Measurements from ENCODE around the gene AVEN. TPM values are rescaled to one million over a fixed set of nuclear protein-coding genes. Genes with fewer than 3 reads are reported as not detected.

Gene AVEN
- total and polyA plus RNA-seq, 9 of the 15 experiments (the other 6 are each of a cell fraction or from before 2014, with no cell fraction given) = 1.5 to 6.4 (median 4.7) TPM

DNA sequence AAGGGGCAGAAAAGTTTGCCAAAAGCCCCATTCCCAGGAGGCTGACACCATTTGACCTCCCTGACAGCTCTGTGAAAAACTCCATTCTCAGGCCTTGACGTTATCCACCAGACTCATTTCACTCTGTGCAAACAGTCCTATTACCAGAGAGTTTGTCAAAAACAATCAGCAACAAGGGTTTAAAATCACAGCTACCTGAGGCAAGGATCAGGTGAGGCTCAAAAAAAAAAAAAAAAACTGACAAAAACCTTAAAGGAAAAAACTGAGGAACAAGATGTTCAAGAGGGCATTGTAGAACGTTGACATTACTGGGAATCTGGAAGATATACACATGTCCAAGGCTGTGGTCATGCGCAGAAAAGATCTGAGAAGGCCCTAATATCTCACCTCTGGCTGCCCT lies 11.4 kb downstream of the AVEN start (continued):
- TF ChIP-seq, protein P1, sequence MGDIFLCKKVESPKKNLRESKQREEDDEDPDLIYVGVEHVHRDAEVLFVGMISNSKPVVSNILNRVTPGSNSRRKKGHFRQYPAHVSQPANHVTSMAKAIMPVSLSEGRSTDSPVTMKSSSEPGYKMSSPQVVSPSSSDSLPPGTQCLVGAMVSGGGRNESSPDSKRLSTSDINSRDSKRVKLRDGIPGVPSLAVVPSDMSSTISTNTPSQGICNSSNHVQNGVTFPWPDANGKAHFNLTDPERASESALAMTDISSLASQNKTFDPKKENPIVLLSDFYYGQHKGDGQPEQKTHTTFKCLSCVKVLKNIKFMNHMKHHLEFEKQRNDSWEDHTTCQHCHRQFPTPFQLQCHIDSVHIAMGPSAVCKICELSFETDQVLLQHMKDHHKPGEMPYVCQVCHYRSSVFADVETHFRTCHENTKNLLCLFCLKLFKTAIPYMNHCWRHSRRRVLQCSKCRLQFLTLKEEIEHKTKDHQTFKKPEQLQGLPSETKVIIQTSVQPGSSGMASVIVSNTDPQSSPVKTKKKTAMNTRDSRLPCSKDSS (IDR thresholded peaks at IDR 0.05; ENCODE audit: low read depth, partially characterized antibody) = peak; percentile 53
- TF ChIP-seq ZNF398 (CRISPR knock-in tag; IDR thresholded peaks at IDR 0.05) = no peak
- 0 out of 3 replicates have a peak, but pooled peaks of 1 of the 2 experiments have one; percentile 19 for TF ChIP-seq CBX3 (IDR thresholded peaks at IDR 0.05; ENCODE audit: borderline replicate concordance in 1 of 2, low read length in 2 of 2)

DNA sequence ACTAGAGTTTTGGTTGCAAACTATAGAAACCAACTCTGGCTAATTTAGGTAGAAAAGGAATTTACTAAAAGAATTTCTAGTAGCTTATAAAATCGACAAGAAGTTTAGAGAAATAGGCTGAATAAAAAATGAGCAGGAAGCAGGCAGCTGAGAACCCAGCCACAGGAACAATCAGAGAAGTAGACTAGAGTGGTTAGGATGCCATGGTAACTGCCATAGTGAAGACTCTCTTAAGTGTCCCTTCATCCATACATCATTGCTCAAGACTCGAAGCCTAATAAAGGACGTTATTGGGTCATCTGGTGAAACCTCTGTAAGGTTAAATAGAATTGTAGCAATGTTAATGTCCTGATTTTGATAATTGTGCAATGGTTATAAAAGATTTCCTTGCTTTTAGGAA lies 13.8 kb downstream of the AVEN start:
- Histone ChIP-seq H3K27me3 (ENCODE audit: control insufficient read depth in 2 of 2, insufficient read depth in 2 of 2, low read length in 2 of 2) (peaks cover 0 to 2% of the 10 kb centered on the region in 2 experiments; a peak in 1 of 5 replicates), H4K20me1 (replicated peaks; ENCODE audit: control insufficient read depth, insufficient read depth, low read length) (no peaks in the 10 kb centered on the region), H3K9me1 (ENCODE audit: control insufficient read depth, insufficient read depth, low read length) (no peaks in the 10 kb centered on the region), H3K9me3 (replicated peaks; ENCODE audit: control insufficient read depth, insufficient read depth, low read depth, low read length) (no peaks in the 10 kb centered on the region), H3K4me3 (no peak overlapping the region), H3K27ac (ENCODE audit: extremely low read depth, low read depth, low read length) (no peak overlapping the region), H3K36me3 (ENCODE audit: control insufficient read depth, insufficient read depth, low read length) (no peaks in the 10 kb centered on the region), H3K9ac (ENCODE audit: insufficient read depth in 1 of 2, low read depth in 2 of 2, low read length in 2 of 2) (no peak overlapping the region), H2AFZ (ENCODE audit: low read depth, low read length) (no peak overlapping the region), H3K4me1 (replicated peaks in 1 of 2; ENCODE audit: control insufficient read depth in 2 of 2, insufficient read depth in 2 of 2, low read length in 2 of 2) (no peaks in the 10 kb centered on the region), H3K79me2 (ENCODE audit: control insufficient read depth, insufficient read depth, low read length) (no peaks in the 10 kb centered on the region), H3K4me2 (ENCODE audit: insufficient read depth, low read length) (no peak overlapping the region)
- FAIRE-seq (no peak), DNase-seq (ENCODE audit: extremely low read depth in 1 of 4, low spot score in 3 of 4) (no peak), ATAC-seq (no peak)
- TF ChIP-seq CEBPB (tag; IDR thresholded peaks at IDR 0.05) = 0 out of 2 replicates have a peak, but pooled peaks have one; percentile 17
- no peak for TF ChIP-seq JUNB (CRISPR knock-in tag; conservative IDR thresholded peaks at IDR 0.05)
- in situ Hi-C loops (cut with MboI) = no loop called here
- ChIA-PET CTCF (ENCODE audit: low intra/inter-chr PET ratio) (no interaction called here), POLR2A (no interaction called here)
- intact Hi-C loops (cut with micrococcal nuclease) = no loop called here
- 0% methylated on average over 3 of the region's 3 CpGs for WGBS (ENCODE audit: insufficient coverage, low coverage, missing lambda C conversion rate)
- BruUV-seq (replicated peaks) = no TSS peak
